ENCODE results near the gene P3H3. TPM values are rescaled to one million over a fixed set of nuclear protein-coding genes. Genes with fewer than 3 reads are reported as not detected.

P3H3 gene
- polyA plus RNA-seq, 1 experiment, result 45.5 TPM

DNA sequence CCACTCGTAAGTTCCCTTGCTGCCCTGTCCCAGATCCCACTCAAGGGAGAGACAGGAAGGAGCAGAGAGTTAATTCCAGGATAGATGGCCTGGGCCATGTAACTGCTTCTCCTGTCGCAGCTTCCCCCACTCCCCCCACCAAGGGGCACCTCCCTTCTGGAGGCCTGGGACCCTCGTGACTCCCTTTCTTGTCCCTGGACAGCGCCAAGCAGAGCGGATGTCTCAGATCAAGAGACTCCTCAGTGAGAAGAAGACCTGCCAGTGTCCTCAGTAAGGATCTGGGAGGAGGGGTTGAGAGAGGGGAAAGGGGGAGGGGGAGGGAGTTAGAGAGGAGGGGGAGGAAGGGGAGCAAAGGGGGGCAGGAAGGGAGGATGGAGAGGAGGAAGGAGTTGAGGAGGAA is 9.6 kb upstream of the P3H3 start:
- CTCF ChIA-PET, result no interaction called here
- Histone ChIP-seq H3K27ac (ENCODE audit: low read depth, low read length) (no peak overlapping the region), H3K4me3 (ENCODE audit: low read depth, low read length) (no peak overlapping the region), H3K9me3 (ENCODE audit: control insufficient read depth, insufficient read depth, low read length) (no peaks in the 10 kb centered on the region), H3K27me3 (ENCODE audit: control insufficient read depth, insufficient read depth, low read length) (no peaks in the 10 kb centered on the region)
- no peak for DNase-seq (ENCODE audit: low read depth, low spot score)
- POLR2A ChIA-PET, result no interaction called here
- TF ChIP-seq, protein P1, sequence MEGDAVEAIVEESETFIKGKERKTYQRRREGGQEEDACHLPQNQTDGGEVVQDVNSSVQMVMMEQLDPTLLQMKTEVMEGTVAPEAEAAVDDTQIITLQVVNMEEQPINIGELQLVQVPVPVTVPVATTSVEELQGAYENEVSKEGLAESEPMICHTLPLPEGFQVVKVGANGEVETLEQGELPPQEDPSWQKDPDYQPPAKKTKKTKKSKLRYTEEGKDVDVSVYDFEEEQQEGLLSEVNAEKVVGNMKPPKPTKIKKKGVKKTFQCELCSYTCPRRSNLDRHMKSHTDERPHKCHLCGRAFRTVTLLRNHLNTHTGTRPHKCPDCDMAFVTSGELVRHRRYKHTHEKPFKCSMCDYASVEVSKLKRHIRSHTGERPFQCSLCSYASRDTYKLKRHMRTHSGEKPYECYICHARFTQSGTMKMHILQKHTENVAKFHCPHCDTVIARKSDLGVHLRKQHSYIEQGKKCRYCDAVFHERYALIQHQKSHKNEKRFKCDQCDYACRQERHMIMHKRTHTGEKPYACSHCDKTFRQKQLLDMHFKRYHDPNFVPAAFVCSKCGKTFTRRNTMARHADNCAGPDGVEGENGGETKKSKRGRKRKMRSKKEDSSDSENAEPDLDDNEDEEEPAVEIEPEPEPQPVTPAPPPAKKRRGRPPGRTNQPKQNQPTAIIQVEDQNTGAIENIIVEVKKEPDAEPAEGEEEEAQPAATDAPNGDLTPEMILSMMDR (IDR thresholded peaks at IDR 0.05; ENCODE audit: low read depth, low read length), result no peak

DNA sequence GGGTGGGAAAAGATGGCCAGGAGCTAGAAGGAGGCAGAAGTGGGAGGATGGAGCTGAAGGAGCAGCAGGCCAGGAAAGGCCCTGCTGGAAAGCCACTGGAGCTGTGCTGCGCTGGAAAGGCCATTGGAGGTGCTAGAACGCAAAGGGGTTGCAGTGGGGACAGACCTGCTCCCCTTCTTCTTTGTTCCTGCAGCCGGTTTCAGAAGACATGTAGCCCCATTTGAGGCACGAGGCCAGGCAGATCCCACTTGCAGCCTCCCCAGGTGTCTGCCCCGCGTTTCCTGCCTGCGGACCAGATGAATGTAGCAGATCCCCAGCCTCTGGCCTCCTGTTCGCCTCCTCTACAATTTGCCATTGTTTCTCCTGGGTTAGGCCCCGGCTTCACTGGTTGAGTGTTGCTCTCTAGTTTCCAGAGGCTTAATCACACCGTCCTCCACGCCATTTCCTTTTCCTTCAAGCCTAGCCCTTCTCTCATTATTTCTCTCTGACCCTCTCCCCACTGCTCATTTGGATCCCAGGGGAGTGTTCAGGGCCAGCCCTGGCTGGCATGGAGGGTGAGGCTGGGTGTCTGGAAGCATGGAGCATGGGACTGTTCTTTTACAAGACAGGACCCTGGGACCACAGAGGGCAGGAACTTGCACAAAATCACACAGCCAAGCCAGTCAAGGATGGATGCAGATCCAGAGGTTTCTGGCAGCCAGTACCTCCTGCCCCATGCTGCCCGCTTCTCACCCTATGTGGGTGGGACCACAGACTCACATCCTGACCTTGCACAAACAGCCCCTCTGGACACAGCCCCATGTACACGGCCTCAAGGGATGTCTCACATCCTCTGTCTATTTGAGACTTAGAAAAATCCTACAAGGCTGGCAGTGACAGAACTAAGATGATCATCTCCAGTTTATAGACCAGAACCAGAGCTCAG is 8.8 kb upstream of the P3H3 start:
- ChIA-PET CTCF (interaction anchor here (11.8 kb wide), 1 partner anchor 66 kb away, joined by 165 read pairs; the partner anchor contains the start of gene MLF2), POLR2A (no interaction called here)
- Histone ChIP-seq H3K4me3 (ENCODE audit: low read depth, low read length) (no peak overlapping the region), H3K27ac (ENCODE audit: low read depth, low read length) (no peak overlapping the region), H3K27me3 (ENCODE audit: control insufficient read depth, insufficient read depth, low read length) (no peaks in the 10 kb centered on the region), H3K9me3 (ENCODE audit: control insufficient read depth, insufficient read depth, low read length) (no peaks in the 10 kb centered on the region; the same call in 1 of the 2 replicates)
- TF ChIP-seq, protein P1 (IDR thresholded peaks at IDR 0.05; ENCODE audit: low read depth, low read length), result no peak
- DNase-seq (ENCODE audit: low read depth, low spot score), result no peak

DNA sequence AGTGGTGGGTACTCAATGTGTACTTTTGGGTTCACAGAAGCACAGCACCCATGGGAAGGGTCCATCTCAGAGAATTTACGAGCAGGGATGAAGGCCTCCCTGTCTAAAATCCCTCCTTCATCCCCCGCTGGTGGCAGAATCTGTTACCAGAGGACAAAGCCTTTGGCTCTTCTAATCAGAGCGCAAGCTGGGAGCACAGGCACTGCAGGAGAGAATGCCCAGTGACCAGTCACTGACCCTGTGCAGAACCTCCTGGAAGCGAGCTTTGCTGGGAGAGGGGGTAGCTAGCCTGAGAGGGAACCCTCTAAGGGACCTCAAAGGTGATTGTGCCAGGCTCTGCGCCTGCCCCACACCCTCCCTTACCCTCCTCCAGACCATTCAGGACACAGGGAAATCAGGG is 8.0 kb upstream of the P3H3 start:
- no peaks in the 10 kb centered on the region for H3K27me3 ChIP-seq (ENCODE audit: control insufficient read depth, insufficient read depth, low read length)
- TF ChIP-seq, protein P1 (IDR thresholded peaks at IDR 0.05; ENCODE audit: low read depth, low read length), result no peak
- DNase-seq (ENCODE audit: low read depth, low spot score), result no peak
- H3K4me3 ChIP-seq (ENCODE audit: low read depth, low read length), result no peak overlapping the region
- no peak overlapping the region for H3K27ac ChIP-seq (ENCODE audit: low read depth, low read length)
- no peaks in the 10 kb centered on the region; the same call in 1 of the 2 replicates for H3K9me3 ChIP-seq (ENCODE audit: control insufficient read depth, insufficient read depth, low read length)
- ChIA-PET CTCF (interaction anchor here (11.8 kb wide), 1 partner anchor 67 kb away, joined by 165 read pairs; the partner anchor contains the start of gene MLF2), POLR2A (interaction anchor here (1.4 to 1.8 kb wide), 2 partner anchors 9 to 67 kb away, joined by 5 to 8 read pairs; partner anchors contain the start of gene MLF2)

DNA sequence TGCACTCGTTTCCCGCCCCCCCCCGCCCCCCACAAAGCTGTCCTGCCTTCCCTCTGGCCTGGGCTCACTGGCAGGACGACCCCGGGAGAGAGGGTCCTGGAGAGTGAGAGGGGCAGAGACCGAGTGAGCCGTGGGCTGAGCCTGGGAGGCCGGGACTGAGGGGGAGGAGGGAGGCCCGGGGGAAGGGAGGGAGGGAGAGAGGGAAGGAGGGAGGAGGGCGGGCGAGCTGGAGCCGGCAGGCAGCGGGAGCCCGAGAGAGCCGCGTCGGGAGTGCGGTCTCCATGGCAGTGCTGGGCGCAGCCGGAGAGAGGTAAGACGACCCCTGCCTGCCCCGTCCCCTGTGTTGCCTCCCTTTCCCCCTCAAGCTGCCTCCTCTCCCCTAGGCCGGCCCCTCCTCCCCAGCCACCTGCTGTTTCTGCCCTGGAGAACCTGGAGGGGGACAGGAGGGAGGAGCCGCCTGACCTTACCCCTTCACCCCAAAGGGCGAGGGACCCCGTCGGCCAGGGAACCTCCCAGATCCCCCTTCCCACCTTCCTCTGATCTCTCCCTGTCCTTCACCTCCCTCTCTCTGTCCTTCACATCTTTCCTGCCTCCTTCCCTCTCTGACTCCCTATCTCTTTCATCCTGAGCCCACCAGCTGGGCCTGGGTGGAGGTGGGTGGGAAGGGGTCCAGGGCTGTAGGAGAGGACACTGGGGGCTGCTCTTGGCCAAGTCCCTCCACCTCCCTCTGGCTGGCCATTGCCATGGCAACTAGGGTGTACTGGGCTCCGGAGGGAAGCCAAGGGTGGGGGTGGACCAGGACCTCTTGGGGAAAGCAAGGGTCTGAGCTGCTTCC is 6.4 kb upstream of the P3H3 start, which contains the start of gene GPR162:
Gene GPR162, plus strand, starts transcription at position 231 of the 835 bp plus-strand sequence. CDS start 2,078 bp downstream, outside the sequence.
- CTCF ChIA-PET, result interaction anchor here (0.6 to 11.8 kb wide), 6 partner anchors 30 to 283 kb away, joined by 3 to 165 read pairs (median 4); partner anchors contain the start of genes MLF2, PTMS and SPSB2
- no peaks in the 10 kb centered on the region for H3K27me3 ChIP-seq (ENCODE audit: control insufficient read depth, insufficient read depth, low read length)
- peak within 1 kb of the TSS; percentile 2 for H3K27ac ChIP-seq (ENCODE audit: low read depth, low read length)
- H3K4me3 ChIP-seq (ENCODE audit: low read depth, low read length), result peak within 1 kb of the TSS; percentile 71
- H3K9me3 ChIP-seq (ENCODE audit: control insufficient read depth, insufficient read depth, low read length), result no peaks in the 10 kb centered on the region; the same call in 1 of the 2 replicates
- no peak for DNase-seq (ENCODE audit: low read depth, low spot score)
- TF ChIP-seq, protein P1 (IDR thresholded peaks at IDR 0.05; ENCODE audit: low read depth, low read length), result no peak
- POLR2A ChIA-PET, result interaction anchor here (0.7 to 1.8 kb wide), 9 partner anchors 10 to 132 kb away, joined by 3 to 8 read pairs (median 3); partner anchors contain the start of genes CD4, MLF2, PTMS and ZNF384

All from AG04450 (cell line).